ENCODE measurements around the gene SPATA1. TPM values are rescaled to one million over a fixed set of nuclear protein-coding genes. Genes with fewer than 3 reads are reported as not detected.
"Not testable (repeated sequence)": the region's sequence is repeated elsewhere in the genome, so short reads cannot be mapped to it uniquely, and the experiment has no call there.

SPATA1 gene, protein sequence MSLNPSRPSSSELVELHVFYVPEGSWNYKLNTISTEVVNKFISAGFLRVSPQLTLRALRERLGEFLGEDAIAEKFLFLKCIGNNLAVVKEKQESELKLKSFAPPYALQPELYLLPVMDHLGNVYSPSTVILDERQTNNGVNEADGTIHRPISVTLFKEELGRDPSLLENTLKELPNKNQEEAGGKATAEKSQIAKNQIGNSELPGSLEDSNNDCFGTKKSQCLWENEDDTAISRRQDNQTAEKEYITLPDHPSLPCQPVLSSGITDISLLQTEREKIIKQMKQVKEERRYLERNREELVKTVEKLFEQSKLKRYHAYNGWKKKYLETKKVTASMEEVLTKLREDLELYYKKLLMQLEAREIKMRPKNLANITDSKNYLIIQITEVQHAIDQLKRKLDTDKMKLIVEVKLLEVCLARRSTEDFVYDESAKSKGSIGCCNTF
- 0.65 and 2.0 TPM in 2 replicates for total RNA-seq

DNA sequence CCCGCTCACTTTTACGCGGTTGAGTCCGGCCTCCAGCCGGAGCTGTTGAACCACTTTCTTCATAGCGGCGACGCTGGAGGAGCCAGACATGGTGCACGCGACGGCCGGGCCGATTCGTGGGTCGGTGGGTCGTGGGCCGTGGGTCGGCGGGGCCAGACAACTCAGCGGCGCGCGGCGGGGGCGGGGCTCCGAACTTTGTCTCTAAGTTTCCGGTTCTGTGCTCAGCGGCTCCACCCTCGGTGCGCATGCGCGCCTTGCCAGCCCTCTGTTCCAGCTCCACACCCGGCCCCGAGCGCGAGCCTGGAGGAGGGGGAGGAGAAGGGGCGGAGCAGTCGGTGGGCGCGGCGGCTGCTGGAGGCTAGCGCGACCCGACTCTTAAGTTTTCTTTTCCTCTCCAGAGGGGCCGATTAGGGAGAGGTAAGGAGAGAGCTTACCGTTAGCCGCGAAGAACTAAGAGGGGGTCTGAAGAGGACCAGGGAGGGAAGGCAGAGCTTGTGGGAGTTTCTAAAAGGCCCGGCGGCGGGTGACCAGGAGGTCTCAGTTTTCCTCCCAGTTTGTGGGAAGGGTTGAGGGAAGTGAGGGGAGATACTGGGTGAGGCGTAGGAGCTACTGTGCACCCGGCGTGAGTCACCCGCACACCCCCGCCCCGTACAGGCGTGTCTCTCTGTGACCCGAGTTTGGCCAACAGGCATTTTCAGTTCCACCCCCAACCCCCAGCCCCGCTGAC is at the start of gene SPATA1, which contains the start of gene GNG5:
SPATA1 (plus strand) TSS at position 385 of the 727 bp plus-strand sequence. CDS start 9,974 bp downstream, outside the sequence.
GNG5 (minus strand) TSS at position 580 of the 727 bp plus-strand sequence; CDS start at position 90, 490 bp downstream.
- peak; percentile 98 for DNase-seq

- DNase-seq = no peak
Measured at GRCh38 chr1:84462118-84462517, 44.1 kb upstream of the SPATA1 start.

- DNase-seq = no peak
Measured at GRCh38 chr1:84467298-84467697, 38.9 kb upstream of the SPATA1 start.

GRCh38 chr1:84476225-84476624 is 30.0 kb upstream of the SPATA1 start:
- DNase-seq = no peak

DNA sequence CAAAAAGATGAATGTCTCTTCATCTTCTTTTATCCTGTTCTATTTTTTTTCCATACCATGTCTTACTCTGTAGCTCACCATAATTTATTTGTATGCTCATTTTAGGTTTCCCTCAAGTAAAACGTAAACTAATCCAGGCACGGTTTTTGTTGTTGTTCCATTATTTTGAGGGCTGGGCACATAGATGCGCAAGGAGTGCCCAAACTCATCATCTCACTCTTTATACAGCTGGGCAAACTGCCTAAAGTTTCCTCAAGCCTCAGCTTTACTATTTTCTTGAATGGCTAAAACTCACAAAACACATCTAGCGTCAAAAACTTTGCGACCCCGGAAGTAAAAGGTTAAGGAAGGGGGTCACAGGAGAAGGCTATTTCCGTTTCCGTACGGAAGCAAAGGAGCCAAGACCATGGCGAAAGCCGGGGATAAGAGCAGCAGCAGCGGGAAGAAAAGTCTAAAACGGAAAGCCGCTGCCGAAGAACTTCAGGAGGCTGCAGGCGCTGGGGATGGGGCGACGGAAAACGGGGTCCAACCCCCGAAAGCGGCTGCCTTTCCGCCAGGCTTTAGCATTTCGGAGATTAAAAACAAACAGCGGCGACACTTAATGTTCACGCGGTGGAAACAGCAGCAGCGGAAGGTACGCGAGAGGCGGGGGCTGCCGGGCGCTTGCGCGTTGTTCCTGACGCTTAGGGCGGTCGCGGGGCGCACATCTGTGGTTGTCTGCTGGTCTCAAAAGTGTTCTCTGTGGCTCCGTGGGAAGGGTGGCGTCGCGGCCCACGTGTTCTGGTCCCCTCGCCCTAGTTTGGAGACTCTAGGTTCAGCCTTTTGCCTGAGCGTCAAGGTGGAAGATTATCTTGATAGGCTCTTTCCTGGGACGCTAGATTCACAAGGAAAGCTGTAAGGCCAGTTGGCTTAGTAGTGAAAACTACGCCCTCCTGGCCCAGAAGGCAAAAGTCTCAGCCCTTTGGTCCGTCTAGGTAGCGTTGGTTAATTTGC is 27.0 kb upstream of the SPATA1 start, which contains the start of gene RPF1:
RPF1 (plus strand) TSS at position 391 of the 993 bp plus-strand sequence; CDS start at position 407, 16 bp downstream.
- peak; percentile 83 for DNase-seq

DNA sequence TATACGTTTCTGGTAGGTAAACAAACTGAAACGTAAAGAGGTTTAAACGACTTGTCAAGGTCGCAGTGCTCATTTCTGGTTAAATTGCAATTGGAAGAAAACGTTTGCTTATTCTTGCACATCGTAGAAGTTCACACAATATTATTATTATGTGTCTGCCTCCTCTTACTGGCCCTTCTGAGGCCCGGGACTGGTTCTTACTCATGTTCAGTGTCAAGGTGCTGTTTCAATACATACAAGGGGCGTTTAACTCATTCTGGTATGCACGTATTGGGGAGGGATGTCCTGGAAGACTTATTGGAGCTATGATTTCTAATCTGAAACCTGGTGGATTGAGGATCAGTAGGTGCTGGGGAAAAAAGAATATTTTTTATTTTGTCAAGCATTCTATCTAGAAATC is 26.2 kb upstream of the SPATA1 start:
- peak; percentile 19 for DNase-seq

DNA sequence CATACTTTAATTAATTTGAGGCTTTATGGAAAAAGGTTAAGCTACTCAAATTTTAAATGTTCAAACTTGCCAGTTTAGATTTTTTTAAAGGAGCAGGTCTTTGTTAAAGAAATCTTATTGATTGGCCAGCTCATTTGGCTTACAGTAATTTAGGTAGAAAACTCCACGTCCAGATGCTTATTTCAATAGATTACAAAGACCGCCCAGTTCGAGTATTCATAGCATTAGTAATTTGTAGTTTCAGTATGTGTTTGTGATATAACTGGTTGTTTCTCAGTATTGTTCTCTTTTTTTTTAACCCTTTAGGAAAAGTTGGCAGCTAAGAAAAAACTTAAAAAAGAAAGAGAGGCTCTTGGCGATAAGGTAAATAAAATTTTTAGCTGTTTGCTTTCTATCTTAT is 25.5 kb upstream of the SPATA1 start:
- no peak for DNase-seq

DNA sequence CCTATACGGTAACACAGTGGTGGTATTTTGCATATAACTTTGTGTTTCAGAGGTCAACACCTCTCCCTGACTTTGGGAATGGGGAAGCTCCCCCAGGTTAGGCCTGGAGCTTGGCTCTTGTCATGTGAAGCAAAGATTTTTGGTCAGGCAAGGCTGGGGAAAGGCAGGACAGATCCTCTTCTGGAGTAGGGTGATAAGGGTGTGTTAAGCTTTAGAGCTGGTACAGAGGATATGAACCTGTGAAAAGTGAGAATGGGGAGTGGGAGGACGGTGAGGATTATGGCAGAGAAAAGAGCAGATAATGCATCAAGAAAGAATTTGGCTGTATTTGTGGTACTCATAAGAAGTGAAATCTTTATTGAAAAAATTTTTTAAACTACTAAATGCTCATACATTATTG is 24.9 kb upstream of the SPATA1 start:
- no peak for DNase-seq

DNA sequence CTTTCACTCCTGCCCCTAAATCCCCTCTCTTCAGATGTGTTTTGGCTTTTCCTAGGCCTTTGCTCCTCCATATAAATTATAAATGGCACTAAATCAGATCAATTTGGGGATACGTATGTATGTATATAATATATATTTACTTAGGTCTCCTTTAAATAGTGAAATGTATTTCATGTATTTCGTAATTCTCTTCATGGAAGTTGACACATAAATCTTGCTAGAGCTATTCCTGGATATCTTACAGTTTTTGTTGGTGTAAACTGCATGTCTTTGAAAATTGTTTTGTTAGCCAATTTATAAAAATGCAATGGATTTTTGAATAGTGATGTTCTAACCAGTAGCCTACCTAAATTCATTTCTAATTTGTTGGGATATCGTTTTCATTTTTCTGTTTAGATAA is 18.1 kb upstream of the SPATA1 start:
- no peak for DNase-seq

DNA sequence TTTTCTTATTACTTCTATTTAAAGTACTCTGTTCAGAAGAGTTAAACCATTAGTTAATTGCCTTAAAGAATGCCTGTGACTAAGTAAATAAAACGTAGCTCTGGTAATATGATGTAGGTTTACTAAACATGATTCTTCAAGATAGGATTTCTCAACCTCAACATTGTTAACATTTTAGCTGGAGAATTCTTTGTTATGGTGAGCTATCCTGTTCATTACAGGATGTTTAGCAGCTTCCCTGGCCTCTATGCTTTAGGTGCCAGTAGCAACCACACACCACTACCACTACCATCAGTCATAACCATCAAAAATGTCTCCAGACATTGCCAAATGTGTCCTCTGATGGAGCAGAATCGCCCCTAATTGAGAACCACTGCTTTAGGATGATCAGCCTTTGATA is 16.4 kb upstream of the SPATA1 start:
- DNase-seq = no peak

- DNase-seq = no peak
Measured at GRCh38 chr1:84492726-84493125, 13.5 kb upstream of the SPATA1 start.

- no peak for DNase-seq
Measured at GRCh38 chr1:84493747-84494146, 12.4 kb upstream of the SPATA1 start.

DNA sequence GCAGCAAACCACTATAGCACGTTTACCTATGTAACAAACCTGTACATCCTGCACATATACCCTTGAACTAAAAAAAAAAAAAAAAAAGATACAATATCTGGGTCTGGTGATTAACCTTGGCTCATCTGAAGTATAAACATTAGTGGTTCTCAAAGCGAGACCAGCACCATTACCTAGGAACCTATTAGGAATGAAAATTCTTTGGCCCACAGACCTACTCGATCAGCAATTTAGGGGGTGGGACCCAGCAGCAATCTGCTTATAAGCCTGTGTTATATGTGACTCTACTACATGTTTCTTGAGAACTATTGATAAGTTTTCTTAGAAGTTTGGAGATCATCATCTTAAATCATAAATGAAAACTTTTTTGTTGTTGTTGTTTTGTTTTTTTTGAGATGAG is 9.7 kb upstream of the SPATA1 start:
- no peak for DNase-seq

- no peak for DNase-seq
Measured at GRCh38 chr1:84497631-84498275, 8.4 kb upstream of the SPATA1 start.

DNA sequence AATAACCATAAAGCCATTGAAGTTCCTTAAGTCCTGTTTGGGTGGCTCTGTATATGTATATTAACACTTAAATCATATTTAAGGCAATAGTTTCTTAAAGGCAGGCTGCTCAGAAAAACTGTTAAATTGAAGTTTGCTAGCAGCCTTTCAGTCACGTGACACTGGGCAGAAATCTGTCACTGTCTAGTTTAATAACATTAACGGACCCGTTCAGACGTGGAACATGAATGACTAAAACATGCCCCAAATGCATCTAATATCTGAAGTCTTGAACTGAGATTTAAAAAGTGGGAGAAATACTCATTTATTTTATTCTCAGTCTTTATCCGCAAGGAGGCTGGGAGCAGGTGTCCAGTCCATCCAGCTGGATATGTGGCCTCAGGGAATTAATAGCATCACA is 3.3 kb upstream of the SPATA1 start:
- DNase-seq = no peak

DNA sequence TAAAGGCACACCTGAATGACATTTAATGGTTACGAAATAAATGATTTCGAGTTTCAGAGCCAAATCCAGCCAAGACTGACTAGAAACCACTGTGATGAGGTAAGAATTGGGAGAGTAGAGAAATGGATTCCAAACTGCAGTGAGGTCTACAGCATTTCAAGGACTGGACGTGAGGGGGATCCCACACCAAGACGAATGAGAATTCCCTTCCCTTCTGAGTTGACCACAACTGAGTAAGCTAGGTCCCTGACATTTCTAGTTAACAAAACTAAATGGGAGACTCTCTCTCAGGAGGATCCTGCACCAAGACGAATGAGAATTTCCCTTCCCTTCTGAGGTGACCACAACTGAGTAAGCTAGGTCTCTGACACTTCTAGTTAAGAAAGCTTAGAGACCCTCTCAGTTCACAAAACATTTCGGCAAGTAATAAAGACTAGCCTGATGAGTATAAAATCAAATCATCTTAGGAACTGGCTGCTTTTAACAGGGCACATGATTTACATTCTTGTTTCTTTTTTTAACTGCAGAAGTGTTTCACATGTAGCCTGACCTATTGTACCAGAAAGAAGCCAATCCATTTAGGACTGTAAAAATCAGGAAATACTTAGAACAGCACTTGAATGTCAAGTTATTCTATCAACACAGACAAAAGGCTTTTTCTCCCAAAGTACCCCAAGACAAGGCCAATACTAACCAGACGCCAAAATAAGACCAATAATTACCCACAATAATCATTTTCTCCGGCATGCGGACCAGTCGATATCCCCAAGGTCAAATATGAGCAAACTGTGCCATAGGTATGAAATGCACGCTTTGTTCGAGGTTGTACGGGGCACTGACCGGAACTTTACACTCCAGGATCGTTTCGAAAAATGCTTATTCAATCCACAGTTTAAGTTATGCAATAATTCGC is 1.4 kb upstream of the SPATA1 start:
- peak; percentile 53 for DNase-seq

- peak; percentile 79 for DNase-seq
Measured at GRCh38 chr1:84505493-84506001, 639 bp upstream of the SPATA1 start.

DNA sequence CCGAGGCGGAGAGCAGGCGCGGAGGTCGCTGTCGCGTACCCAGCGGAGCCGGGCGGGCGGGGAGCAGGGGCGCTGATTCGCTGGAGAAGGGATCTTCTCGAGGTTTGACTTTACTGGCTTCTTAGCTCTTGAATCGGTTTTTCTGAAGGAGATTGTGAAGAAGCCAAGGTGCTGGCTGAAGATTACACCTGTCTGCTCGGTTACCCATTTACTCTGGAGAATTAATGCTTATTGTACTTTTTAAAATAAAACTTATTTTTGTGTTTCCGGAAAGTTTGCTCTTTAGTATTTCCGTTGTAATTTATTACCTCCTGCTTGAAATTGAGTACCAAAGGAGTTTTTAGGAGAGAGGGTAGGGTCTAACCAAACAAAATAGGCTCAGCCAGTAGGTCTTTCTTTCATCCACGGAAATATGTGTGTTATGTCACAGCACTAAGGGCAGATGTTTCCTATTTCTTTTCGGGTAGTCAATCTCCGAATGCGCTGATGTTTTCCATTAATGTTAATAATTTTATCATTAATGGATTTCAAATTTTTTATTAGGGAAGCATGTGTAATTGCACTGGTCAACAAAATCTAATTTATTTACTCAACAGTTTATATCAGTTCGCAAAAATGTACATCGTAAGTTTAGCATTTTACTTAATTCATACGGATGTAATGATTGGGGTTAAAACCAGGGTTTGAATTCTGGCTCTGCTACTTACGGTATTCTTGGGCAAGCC is 705 bp downstream of the SPATA1 start:
- DNase-seq = peak; percentile 49

DNA sequence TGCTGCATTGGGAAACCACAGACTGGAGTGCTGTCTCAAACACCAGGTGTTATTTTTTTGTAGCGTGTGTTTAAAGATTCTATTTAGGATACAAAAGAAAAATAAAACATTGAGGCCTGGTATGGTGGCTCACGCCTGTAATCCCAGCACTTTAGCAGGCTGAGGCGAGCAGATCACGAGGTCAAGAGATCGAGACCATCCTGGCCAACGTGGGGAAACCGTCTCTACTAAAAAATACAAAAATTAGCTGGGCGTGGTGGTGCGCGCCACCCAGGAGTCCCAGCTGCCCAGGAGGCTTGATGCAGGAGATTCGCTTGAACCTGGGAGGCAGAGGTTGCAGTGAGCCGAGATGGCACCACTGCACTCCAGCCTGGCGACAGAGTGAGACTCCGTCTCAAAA is 1.7 kb downstream of the SPATA1 start:
- not testable (repeated sequence) for DNase-seq

DNA sequence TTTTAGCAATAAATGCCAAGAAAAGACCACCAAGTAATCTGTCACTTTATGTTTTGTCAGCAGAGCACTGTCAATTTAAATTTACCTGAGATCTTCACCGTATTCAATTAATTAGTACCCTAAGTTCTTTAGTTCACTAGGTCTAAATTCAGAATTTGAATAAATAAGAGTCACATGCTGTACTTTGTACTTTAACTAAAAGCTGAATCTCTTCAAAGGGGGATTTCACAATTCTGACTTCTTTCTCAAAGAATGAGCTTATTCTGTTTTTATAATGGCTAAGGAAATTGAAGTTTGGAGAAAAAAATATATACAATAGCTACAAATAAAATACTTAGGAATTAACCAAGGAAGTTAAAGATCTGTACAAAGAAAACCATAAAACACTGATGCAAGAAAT is 2.3 kb downstream of the SPATA1 start:
- DNase-seq = no peak
